HG03108 (cell line): ENCODE measurements around the gene AP2S1.
"Not testable (repeated sequence)": the region's sequence is repeated elsewhere in the genome, so short reads cannot be mapped to it uniquely, and the experiment has no call there.

ENCODE experiments used
- ATAC-seq: cut with Tn5 transposase; IDR thresholded peaks from one replicate; pipeline ENCODE4 v1.9.1; 2021; ENCODE audit warnings: moderate library complexity; ENCODE audit not compliant: unreplicated experiment

The AP2S1 gene

DNA sequence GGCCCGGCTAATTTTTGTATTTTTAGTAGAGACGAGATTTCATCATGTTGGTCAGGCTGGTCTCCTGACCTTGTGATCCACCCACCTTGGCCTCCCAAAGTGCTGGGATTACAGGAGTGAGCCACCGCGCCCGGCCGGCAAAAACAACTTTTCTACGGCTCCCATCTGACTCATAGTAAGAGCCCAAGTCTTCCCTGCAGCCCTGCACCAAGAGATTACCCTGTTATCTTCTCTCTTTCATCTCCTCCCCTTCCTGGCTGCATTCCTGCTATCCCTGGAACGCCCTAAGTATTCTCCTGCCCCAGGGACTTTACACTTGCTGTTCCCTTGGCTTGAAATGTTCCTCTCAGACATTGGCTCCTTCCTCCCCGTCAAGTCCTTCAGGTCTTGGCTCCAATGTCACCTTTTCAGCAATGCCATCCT is 6.6 kb downstream of the AP2S1 start:
- ATAC-seq = no peak

- no peak for ATAC-seq
These were observed 7.9 kb downstream of the AP2S1 start for GRCh38 chr19:46842791-46843190.

DNA sequence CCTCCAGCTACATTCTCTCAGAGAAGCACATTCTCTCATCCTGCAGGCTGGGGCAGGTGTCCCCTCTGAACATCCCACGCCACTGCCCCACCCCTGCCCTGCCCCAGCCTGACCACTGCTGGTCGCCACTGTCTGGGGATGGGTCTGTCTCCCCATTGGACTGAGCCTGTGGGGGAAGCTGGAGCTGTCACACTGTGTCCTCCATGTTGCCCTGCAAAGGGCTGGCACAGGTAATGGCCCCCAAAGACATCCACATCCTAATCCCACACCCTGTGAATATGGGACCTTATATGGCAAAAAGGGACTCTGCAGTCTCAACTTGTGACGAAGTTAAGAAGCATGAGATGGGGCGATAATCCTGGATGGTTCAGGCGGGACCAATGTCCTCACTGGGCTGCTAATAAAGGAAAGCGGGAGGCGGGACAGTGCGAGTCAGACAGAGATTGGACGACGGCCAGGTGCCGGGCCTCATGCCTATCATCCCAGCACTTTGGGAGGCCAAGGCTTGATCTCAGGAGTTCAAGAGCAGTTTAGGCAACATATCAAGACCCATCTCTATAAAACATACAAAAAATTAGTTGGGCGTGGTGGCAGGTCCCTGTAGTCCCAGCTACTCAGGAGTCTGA is 9.1 kb downstream of the AP2S1 start:
- no peak for ATAC-seq

DNA sequence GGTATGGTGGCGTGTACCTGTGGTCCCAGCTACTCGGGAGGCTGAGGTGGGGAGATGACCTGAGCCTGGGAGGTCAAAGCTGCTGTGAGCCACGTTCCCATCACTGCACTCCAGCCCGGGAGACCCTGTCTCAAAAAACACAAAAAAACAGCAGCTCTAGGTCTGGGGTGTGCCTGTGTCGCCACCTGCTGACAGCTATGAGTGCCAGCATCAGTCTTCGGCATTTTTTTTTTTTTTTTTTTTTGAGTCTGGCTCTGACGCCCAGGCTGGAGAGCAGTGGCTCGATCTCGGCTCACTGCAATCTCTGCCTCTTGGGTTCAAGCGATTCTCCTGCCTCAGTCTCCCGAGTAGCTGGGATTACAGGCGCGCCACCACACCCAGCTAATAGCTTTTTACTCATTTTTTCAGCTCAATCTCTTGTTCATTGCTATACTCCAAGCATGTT is 10.1 kb downstream of the AP2S1 start:
- ATAC-seq = no peak

- no peak for ATAC-seq
These were observed 10.7 kb downstream of the AP2S1 start for GRCh38 chr19:46839752-46840497.

DNA sequence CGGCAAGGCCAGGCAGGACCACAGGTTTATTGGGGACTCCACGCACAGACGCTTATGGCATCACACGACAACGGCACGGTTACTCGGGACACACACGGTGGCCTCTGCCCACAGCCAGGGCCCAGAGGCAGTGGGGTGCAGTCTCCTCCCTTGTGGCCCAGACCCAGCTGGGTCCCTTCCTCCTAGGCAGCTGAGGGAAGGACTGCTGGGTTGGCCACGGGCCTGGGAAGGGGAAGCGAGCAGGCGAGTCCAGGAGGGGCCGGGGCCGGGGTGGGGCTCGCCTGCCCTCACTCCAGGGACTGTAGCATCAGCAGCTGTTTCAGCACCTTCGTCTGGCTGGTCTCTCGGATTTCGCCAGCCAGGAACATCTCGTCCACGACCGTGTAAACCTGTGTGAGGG is 12.5 kb downstream of the AP2S1 start:
- ATAC-seq = no peak

- ATAC-seq = no peak
These were observed 15.7 kb downstream of the AP2S1 start for GRCh38 chr19:46834984-46835383.

- no peak for ATAC-seq
These were observed 16.5 kb downstream of the AP2S1 start for GRCh38 chr19:46834121-46834520.

GRCh38 chr19:46830864-46831263 is 19.8 kb downstream of the AP2S1 start:
- ATAC-seq = no peak

DNA sequence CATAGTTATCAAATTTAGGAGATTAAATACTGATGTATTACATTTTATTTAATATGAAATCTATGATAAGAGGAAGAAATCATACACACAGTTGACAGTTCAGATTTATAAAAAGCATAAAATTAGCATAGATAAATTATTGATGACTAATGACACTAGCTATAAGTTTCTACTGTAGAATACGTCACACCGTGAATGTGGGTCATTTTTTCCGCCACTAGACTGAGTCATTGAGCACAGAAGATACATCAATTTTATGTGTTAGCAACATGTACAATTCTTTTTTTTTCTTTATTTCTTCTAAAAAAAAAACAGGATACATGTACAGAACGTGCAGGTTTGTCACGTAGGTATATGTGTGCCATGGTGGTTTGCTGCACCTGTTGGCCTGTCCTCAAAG is 22.2 kb downstream of the AP2S1 start:
- ATAC-seq = no peak

DNA sequence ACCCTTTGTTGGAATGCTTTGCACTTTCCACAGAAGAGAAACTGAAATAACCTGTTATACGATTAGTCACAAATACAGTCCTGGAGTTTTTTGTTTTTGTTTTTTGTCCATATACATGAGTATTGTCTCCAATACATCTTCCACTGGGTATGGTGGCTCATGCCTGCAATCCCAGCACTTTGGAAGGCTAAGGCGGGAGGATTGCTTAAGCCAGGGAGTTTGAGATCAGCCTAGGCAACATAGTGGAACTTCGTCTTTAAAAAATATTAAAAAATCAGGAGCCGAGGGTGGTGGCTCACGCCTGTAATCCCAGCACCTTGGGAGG is 25.0 kb downstream of the AP2S1 start:
- ATAC-seq = no peak

- ATAC-seq = no peak
These were observed 25.5 kb downstream of the AP2S1 start for GRCh38 chr19:46824890-46825730.

GRCh38 chr19:46823049-46823448 is 27.6 kb downstream of the AP2S1 start:
- ATAC-seq = no peak

- not testable (repeated sequence) for ATAC-seq
These were observed 28.2 kb downstream of the AP2S1 start for GRCh38 chr19:46822410-46822787.

DNA sequence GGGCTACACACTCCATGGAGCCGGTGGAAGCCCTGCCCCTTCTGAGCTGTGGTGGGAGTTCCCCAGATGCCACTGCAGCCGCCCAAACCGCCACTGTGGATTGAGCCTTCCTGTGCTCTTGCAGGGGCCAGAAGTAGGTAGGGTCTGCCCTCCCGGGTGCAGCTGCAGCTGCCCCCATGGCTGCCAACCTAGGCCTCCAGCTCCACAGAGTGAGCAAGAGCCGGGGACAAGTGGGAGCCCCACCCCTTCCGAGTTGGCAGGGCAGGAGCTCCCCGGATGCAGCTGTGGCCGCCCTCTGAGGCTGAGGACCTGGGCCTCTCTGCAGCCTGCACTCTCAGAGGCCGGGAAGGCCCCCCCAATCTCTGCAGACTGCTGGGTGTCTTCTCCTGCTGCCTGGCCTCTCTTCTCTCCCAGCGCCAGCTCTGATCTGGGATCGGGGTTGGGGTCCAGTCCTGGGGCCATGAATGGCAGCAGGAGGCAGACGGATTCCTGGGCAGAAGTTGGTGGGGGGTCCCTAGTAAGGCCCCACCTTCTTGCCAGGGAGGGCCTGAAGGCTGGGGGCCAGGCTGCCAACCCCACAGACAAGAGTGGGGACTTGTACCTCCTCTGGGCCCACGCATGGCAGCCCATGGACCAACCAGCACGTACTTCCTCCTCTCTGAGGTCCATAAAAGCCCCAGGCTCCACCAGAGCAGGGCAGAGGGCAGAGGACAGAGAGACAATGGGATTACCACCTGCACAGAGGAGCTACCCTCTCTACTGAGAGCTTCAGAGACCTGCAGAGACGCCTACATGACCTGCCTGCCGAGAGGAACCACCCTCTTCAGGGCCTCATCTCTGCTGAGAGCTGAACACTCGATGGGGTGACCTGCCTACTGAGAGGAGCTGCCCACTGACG is 28.9 kb downstream of the AP2S1 start:
- no peak for ATAC-seq

- ATAC-seq = no peak
These were observed 31.8 kb downstream of the AP2S1 start for GRCh38 chr19:46818812-46819211.

DNA sequence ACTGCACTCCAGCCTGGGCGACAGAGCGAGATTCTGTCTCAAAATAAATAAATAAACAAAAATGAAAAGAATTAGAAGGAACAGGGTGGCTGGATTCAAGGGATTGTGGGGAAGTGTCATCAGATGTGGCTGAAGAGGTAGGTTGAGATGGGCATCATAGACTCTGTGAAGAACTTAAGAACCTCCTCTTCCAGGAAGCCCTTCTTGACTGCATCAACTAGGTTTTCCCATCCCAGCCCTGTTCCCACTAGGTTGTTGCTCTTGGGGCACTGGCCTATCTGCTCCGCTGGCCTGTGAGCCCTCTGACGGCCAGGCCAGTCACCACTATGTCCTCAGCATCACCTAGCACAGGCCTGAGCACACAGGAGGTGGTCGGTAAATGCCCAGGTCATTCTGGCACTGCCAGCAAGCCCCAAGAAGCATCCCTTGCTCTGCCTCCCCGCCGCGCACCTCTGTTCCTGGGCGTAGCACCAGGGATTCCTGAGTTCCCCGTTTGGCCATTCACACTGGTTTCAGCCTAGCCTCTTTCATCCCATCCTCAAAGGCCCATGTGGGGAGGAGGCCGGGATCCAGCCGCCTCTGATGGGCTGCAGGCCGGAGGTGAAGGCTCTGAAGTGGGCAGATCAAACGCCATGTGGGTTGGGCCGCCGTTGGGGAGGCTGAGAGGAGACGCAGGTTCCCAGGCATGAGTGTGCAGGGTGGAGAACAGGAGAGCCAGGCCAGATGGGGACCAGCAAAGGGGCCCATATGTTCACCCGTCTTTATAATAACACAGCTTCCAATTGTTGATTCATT is 34.6 kb downstream of the AP2S1 start:
- ATAC-seq = no peak

GRCh38 chr19:46813839-46814358 is 36.7 kb downstream of the AP2S1 start:
- no peak for ATAC-seq

DNA sequence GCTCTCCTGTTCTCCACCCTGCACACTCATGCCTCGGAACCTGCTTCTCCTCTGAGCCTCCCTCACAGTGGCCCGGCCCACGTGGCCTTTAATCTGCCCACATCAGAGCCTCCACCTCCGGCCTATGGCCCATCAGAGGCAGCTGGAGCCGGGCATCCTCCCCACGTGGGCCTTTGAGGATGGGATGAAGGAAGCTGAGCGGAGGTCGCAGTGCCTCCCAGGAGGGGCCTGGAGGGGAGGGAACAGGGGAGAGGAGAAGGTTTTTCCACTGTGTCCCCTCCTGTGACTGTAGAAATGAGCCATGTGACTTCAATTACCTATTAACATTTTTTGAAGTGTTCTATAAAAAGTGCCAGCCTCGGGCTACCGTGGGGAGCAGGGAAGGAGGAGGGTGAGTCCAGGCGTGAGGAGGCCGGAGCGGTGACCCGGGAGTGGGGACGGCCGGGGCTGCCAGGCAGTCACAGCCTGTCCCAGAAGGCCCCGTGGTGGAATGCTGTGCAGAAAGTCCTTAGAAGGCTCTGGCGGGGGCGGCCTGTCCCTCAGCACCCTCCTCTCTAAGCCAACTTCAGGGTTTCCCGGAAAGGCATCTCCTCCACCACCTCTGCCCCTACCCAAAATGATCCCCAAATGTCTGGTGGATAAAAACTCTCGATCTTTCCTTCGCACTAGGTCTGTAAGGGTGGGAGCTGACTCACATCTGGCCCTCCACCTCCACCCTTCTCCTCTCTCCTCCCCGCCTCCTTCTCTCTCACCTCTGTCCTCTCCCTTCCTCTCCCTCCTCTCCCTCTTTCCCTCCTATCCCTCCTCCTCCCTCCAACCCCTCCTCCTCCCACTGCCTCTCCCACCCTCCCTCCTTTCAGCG is 37.4 kb downstream of the AP2S1 start:
- no peak for ATAC-seq
